DMS114 treated with DMSO at 0.1 percent for 48 hours (cell line): ENCODE measurements around the gene ARFGAP1.
"Not testable (repeated sequence)": the region's sequence is repeated elsewhere in the genome, so short reads cannot be mapped to it uniquely, and the experiment has no call there.

ENCODE experiments used
- DNase-seq: peaks from one replicate; lab custom pipeline; 2025; ENCODE audit not compliant: unreplicated experiment; lab: John Stamatoyannopoulos, UW

Gene ARFGAP1

DNA sequence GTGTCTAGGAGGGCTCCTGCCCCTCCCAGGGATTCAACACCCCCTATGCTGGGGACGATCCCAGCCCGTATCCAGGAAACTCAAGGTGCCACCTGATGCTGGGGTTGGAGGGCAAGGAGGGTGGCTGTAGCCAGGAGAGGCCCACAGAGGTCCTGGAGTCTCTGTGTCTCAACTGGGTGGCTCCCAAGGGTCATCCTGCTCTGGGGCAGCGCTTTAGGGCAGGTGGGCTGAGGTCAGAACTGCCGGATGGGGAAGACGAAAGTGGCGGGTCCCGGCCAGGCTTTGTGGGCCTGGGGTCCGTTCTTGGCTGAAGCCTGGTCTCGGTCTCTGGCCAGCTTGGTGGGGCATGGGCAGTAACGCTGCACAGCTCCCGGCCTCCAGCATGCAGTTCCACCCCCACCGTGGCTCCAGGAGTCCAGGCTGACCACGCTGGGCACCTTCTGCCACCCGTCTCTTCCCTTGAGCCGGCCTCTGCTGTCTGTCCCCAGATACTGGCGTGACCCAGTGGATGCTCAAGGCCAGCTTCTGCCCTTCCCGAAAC is 17.6 kb downstream of the ARFGAP1 start:
- DNase-seq, result no peak

DNA sequence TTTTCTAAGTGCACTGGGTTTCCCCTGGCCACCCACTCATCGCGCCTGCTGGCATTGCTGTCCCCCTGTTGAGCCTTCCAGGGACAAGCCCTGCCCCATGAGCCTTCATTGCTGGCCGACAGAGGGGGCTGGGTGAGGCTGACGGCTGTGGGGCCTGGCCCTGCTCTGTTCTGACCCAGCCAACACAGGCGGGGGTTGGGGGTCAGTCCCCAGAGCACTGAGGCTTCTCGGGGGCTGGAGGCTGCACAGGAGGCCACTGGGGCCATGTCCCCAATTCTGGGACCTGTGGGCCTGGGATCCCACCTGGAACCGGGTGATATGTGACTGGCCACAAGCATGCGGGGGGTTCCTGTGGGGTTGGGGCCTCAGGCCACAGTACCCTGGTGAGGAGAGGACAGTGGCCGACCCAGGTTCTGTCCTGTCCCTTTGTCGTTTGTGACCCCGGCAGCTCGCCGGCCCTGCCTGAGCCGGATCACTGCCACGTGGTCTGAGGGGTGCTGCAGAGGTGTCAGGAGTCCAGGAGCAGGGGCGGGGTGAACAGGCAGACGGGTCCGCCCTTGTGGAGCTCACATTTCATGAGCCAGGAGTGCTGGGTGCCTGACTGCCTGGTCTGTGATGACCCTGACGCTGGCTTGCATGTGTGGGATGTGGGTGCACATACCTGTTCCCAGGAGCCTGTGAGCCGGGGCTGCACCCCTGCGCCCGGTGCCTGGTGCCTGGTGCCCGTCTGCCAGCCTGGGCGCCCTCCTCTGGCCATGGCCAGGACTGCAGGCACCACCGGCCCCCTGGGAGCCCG is 18.3 kb downstream of the ARFGAP1 start:
- DNase-seq, result no peak

DNA sequence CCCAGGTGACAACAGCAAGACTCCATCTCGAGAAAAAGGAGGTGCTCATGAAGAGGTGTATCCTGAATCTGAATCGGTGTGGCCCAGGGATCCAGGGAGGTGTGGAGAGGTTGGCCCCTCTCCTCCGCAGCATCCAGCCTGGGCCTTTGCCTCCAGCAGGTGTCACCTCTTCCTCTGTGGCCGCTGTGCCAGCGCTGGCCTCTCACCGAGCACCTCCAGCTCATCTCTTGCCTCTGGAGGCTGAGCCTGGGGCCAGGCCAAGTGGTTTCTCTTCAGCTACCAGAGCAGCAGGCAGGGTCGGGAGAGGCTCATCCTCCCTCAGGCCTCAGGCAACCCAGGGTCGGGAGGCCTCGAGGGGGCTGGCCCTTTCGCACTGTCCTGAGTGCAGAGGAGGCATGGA is 19.2 kb downstream of the ARFGAP1 start:
- no peak for DNase-seq

DNA sequence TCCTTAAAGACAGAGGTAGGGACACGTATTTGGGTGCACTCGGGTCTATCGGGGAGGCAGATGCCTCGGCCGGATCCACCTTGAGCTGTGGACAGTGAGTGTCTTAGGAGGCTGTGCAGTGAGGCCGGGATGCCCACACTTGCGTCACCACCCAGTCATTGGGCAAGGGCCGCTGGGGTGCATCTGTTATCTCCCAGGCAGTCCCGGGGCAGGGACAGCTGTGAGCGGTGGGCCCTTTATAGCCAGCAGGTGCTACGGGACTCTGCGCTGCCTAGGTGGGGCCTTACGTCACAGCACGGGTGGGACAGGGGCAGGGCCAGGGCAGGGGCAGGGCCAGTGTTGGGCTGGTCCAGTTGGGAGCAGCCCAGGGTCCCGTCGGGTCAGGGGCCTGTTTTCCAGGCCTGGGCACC is 19.7 kb downstream of the ARFGAP1 start:
- DNase-seq, result no peak

DNA sequence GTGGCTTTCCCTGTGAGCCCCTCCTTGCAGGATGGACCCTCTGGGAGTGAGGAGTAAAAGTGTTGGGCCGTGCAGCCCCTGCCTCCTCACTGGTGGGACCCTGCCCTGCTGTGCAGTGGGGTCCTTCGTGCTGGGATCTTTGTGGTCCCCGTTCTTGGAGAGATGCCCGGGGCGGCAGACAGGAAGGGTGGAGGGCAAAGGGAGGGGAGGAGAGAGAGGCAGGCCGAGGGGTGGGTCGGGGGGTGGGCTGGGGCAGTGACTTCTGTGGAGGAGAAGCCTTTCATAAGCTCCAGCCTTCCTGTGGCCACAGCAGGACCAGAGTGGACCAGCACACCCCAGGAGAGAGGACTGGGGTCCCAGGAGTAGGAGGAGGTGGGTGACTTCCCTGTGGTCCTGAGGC is 20.3 kb downstream of the ARFGAP1 start, which contains the start of gene COL20A1:
Gene COL20A1 (plus strand): TSS at position 283 of the 400 bp plus-strand sequence. CDS start 1,922 bp downstream, outside the sequence.
- no peak for DNase-seq

DNA sequence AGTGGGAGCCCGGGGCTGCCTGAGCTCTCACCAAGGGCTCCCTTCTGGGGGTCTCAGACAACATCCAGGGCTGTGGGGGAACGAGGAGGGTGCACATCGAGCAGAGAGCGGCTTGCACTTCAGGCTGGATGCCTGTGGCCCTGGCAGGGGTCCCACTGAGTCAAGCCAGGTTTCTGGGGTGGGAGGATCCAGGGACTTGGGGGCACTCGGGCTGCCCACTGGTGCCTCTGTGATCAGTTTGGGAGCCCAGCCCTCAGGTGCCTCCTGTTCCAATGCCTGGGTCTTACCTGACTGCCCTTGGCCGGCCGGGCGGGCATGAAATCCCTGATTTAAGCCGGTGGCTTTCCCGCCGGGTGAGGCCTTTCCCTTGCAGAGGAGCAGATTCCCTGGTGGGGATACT is 20.8 kb downstream of the ARFGAP1 start:
- DNase-seq, result no peak

DNA sequence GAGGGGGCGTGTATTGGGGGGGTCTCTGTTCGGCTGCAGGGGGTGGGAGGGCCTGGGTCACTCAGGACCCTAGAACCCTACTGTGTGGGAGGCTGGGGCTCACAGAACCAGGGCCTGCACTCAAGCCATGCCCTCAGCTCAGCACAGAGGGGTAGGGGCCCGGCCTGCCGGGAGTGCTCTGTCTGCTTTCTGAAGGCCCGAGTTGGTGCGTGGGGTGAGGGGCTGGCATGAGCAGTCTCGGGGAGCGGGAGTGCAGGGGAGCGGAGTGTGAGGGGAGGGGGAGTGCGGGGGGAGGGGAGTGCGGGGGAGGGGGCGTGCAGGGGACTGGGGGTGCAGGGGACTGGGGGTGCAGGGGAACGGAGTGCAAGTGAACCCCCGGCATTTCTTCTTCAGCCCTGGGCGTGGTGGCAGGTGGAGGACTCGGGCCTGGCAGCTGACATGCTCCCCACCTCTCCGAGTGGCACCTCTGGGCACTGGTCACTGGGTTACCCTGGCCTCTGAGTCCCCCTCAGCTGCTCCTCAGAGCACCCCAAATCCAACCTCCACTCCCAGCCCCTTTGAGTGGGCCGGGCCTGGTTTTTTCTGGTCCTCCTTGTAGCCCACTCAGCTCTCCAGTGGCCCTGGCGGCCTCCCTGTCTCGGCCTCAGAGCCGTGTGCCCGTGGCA is 21.4 kb downstream of the ARFGAP1 start:
- no peak for DNase-seq

DNA sequence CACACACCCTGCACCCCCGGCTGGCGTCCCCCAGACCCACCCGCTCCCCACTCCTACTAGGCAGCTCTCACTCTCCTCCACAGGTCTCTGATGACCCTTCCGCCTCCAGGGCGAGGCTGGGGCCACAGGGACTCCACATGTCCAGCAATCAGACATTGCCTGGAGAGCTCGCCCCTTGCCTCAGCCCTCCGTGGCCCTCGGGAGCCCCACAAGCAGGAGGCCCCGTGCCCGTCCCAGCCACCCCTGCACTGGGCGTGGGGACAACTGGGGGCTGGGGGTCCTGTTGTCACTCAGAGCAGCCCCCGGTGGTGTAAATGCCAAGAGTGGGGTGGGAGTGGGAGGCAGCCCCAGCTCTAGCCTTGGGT is 21.9 kb downstream of the ARFGAP1 start:
- DNase-seq, result no peak

DNA sequence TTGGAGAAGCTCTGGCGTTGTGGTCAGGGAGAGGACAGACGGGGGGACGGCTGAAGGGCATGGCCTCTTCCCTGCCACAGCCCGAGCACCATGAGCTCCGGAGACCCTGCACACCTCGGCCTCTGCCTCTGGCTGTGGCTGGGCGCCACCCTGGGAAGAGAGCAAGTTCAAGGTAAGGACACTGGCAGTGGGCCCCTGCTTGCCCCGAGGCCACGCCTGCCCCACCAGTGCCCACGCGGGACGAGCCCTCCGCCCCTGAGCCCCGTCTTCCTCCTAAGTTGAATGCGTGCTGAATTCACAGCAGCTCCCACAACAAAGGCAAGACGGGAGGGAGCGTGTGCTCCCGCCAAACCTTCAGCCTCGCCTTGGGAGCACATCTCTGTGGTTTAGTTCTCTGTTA is 22.4 kb downstream of the ARFGAP1 start:
- DNase-seq, result no peak

DNA sequence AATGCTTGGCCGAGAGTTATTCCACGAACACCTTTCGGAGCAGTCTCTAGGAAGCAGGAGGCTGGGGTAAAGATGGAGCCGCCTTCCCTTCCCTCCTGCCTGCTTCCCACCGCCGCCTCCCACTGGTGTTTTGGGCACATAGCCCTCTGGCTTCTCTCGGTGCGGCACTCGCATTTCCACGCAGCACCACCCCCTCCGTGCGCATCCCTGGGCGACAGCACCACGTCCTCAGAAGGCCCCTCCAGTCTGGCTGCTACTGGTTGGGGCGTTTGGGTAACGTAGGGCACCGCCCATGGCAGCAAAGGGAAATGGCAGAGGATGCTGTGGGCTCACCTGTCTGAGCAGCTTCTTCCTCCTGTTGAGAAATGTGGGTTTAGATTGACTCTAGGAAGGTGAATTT is 22.8 kb downstream of the ARFGAP1 start:
- DNase-seq, result no peak

DNA sequence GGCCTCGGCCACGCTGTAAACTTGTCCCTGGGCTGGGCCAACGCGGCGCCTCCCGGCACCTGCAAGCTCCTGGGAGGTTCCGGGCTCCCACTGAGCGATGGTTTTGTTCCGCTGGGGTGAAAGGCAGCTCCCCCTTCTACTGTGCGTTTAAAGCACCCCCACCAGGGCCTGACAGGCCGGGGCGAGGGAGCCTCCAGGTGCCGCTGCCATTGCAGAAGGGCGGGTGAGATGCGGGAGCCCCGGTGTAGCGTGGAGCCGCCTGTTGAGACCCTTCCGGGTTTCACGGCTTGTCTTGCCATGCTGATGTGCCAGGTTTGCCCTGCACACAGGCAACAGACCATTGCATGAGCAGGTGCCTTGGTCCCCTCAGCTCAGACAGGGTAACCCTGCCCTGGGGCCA is 23.2 kb downstream of the ARFGAP1 start:
- no peak for DNase-seq

DNA sequence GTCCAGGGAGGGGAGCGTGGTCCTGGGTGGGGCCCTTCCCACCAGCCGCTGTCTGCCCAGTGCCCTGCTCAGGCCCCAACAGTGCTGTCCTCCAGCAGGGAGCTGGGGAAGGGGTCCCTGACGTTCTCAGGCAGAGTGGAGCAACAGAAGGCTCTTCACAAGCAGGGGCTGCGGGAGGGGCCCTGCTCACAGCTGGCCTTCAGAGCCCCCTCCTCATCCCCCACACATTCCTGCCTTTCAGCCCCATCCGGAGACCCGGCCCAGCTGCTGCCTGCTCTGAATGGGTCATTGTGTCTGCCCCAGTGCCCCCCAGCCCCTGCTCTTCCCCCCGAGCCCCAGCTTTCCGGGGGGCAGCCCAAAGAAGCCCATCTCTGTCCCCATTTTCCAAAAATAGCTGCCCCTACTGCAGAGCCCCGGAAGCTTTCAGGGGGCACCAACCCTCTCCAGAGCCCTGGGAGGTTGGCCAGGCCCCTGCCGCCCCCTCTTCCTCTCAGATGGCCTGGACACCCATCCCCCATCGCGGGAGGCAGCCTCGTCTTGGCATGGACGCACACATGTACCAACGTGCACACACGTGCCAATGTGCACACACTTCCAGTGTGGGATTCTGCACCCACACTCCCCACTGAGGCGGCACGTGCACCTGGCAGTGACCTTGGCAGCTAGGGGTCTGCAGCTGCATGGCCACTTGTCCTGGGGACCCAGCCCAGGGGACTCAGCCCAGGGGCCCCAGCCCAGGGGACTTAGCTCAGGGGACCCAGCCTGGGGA is 24.1 kb downstream of the ARFGAP1 start:
- DNase-seq, result no peak

DNA sequence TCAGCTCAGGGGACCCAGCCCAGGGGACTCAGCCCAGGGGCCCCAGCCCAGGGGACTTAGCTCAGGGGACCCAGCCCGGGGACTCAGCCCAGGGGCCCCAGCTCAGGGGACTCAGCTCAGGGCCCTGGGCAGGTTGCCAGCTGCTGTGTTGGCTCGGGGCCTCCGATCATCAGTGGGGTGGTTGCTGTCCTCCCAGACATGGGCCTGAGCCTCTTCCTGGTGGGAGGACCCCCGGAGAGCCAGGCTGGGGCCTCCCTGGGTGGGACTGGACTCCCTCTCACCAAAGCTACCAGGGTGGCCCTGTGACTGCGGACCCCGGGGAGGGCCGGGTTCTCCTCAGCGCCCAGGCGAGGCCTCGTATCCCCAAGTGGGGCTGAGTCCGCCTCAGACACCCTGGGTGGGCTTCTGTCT is 24.8 kb downstream of the ARFGAP1 start:
- DNase-seq, result no peak

DNA sequence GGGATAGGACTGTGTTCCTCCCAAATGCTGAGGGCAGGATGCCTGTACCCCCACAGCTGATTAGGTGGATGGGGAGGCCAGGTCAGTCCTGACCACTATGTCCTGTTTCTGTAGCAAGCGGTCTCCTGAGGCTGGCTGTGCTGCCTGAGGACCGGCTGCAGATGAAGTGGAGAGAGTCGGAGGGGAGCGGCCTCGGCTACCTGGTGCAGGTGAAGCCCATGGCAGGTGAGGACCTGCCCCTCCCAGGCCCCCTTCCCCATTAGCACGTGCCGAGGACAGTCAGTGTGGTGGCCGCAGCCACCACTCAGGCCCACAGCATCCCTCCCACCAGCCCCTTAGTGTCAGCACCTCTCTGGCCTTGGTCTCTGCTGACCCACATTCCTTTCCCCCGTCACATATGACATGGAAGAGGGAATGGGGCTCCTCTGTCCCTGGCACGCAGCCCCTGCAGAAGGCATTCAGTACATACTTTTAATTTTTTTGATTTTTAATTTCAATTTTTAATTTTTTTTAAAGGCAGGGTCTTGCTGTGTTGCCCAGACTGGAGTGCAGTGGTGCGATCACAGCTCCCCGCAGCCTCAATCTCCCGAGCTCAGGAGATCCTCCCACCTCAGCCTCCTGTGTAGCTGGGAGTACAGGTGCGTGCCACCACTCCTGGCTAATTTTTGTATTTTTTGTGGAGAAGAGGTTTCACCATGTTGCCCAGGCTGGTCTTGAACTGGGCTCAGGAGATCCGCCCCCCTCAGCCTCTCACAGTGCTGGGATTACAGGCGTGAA is 25.4 kb downstream of the ARFGAP1 start:
- DNase-seq, result no peak

DNA sequence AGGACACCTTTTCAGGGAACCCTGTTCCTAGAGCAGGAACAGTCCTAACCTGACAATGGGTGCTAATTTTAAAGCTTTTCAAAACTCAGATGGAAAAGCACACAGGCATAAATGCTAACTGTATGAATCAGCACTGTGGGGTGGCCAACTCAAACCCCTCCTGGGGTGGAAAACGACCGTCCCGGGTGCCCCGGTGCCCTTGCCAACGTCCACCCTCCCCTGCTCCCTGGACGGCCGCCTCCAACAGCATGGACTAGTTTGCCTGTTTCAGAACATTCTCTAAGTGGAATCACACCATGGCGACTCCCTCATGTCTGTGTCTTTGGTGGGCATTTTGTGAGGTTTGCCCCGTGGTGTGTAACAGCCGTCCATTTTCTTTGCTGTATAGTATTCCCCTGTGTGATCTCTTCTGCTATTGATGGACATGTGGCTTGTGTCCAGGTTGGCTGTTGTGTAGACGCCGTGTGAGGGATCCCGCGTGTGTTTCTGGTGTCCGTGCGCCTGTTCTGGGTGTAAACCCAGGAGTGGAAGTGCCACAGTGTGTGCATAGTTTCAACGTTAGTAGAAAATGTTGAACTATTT is 26.2 kb downstream of the ARFGAP1 start:
- no peak for DNase-seq

DNA sequence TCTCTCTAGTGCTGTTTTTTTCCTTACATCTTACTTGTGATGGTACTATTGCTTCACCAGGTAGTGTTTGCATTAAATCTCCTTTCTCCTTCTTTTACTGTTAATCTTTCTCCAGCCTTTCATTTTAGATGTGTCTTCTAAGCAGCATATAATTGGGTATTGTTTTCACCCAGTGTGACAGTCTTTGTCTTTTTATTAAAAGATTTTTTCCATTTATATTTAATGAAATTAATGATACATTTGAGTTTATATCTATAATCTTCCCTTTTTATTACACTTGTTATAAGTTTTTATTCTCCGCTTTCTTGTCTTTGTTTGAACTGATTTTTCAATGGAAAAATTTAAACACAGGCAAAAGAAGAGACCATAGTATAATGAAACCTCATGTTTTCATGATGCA is 29.1 kb downstream of the ARFGAP1 start:
- no peak for DNase-seq

DNA sequence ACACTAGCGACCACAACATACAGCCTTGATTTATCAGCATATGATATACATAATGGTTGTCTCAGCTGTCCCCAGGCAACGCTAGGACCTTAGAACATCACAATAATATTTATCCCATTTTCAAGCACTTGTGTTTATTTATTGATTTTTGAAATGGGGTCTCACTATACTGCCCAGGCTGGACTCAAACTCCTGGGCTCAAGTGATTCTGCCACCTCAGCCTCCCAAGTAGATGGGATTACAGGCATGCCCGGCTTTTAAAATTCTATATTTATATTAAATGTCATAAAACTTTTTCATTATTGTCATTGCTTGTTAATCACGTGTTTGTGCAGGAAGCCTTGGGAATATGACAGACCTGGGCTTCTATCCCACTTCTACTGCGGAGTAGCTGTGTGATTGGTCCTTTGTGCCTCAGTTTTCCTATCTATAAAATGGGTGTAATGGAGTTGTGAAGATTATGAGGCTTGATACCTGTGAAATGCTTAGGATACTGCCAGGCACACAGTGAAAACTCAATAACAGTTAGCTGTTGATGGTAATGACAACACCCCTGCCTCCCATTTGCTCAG is 30.6 kb downstream of the ARFGAP1 start:
- no peak for DNase-seq

DNA sequence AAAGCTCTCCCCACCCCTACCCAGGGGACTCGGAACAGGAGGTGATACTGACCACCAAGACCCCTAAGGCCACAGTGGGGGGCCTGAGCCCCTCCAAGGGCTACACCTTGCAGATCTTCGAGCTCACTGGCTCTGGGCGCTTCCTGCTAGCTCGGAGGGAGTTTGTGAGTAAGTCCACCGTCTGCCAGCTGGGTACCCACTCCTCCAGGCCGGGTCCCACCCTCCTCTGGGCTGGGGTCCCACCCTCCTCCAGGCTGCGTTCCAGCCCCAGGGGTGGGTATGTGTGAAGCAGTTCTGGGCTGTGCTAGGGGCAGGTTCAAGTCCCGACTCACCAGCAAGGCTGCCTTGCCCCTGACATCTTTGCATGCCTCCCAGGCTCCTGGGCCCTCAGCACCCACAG is 32.8 kb downstream of the ARFGAP1 start:
- DNase-seq, result no peak

DNA sequence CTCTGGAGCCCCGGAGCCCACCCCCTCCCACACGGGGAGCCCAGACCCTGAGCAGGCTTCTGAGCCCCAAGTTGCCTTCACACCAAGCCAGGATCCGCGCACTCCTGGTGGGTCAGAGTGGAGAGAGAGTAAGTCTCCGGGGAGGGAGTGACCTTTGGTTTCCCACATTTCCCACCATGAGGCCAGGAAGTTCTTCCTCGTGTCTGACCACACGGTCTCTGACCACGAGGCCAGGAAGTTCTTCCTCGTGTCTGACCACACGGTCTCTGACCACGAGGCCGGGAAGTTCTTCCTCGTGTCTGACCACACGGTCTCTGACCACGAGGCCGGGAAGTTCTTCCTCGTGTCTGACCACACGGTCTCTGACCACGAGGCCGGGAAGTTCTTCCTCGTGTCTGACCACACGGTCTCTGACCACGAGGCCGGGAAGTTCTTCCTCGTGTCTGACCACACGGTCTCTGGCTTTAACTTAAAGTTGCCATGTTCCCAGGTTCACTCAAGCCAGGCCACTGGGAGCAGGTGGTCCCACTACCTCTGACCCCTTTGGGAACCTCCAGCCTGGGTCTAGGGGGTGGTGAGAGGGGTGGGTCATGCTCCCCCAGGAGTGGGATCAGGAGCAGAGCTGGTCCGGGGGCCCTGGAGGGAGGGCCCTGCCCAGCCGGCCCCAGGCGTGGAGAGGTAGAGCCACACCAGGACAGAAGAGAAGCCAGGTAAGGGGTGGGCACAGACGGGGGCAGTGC is 33.5 kb downstream of the ARFGAP1 start:
- DNase-seq, result not testable (repeated sequence)
